ENCODE measurements around the gene KCNQ5. TPM values are rescaled to one million over a fixed set of nuclear protein-coding genes. Genes with fewer than 3 reads are reported as not detected.

KCNQ5 gene
- total RNA-seq, 6 experiments from 2014 or later: 16.3 to 35.5 (median 20.2) TPM

GRCh38 chr6:72869621-72870020 is 247.8 kb downstream of the KCNQ5 start:
- no peaks in the 10 kb centered on the region for H3K9me3 Mint-ChIP-seq
- DNase-seq: no peak
- TF ChIP-seq, protein P1, sequence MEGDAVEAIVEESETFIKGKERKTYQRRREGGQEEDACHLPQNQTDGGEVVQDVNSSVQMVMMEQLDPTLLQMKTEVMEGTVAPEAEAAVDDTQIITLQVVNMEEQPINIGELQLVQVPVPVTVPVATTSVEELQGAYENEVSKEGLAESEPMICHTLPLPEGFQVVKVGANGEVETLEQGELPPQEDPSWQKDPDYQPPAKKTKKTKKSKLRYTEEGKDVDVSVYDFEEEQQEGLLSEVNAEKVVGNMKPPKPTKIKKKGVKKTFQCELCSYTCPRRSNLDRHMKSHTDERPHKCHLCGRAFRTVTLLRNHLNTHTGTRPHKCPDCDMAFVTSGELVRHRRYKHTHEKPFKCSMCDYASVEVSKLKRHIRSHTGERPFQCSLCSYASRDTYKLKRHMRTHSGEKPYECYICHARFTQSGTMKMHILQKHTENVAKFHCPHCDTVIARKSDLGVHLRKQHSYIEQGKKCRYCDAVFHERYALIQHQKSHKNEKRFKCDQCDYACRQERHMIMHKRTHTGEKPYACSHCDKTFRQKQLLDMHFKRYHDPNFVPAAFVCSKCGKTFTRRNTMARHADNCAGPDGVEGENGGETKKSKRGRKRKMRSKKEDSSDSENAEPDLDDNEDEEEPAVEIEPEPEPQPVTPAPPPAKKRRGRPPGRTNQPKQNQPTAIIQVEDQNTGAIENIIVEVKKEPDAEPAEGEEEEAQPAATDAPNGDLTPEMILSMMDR (IDR thresholded peaks at IDR 0.05): no peak
- H3K27me3 Mint-ChIP-seq (ENCODE audit: insufficient read depth): no peaks in the 10 kb centered on the region; the same call in 1 of the 2 replicates
- H3K4me1 Mint-ChIP-seq (ENCODE audit: low read depth): peaks cover 71% of the 10 kb centered on the region
- no peak overlapping the region for H3K27ac Mint-ChIP-seq
- no peaks in the 10 kb centered on the region; the same call in 1 of the 2 replicates for H3K36me3 Mint-ChIP-seq (ENCODE audit: low read depth)
- H3K4me3 Mint-ChIP-seq: no peak overlapping the region

DNA sequence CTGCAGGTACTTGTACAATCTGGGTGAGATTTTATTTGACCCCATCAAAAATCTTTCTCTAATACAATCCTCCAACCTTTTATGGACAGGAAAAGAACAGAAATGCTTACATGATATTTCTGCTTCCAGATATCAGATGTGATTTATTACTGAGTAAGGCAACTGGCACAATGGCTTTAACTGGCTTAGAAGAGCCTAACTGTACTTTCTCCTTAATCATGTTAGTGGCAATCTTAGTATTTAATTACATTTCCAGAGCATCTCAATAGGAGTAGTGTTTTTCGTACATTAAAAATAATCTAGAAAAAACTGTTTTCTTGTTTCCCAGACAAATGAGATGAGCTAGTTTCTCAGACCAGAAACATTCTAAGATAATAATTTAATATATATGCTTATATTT is 251.6 kb downstream of the KCNQ5 start:
- DNase-seq: no peak
- Mint-ChIP-seq H3K4me3 (no peak overlapping the region), H3K36me3 (ENCODE audit: low read depth) (0 out of 2 replicates have a peak, but pooled peaks cover 3% of the 10 kb centered on the region), H3K9me3 (no peaks in the 10 kb centered on the region), H3K27me3 (ENCODE audit: insufficient read depth) (no peaks in the 10 kb centered on the region; the same call in 1 of the 2 replicates), H3K4me1 (ENCODE audit: low read depth) (peaks cover 52% of the 10 kb centered on the region), H3K27ac (no peak overlapping the region)
- TF ChIP-seq, protein P1 (IDR thresholded peaks at IDR 0.05): no peak

- Mint-ChIP-seq H3K27me3 (ENCODE audit: insufficient read depth) (no peaks in the 10 kb centered on the region), H3K27ac (no peak overlapping the region), H3K36me3 (ENCODE audit: low read depth) (peaks cover 14% of the 10 kb centered on the region), H3K4me3 (no peak overlapping the region), H3K9me3 (no peaks in the 10 kb centered on the region), H3K4me1 (ENCODE audit: low read depth) (peaks cover 51% of the 10 kb centered on the region)
- no peak for DNase-seq
- TF ChIP-seq, protein P1 (IDR thresholded peaks at IDR 0.05): no peak
Observed at GRCh38 chr6:72876256-72876655, 254.4 kb downstream of the KCNQ5 start.

- no peak for DNase-seq
- H3K36me3 Mint-ChIP-seq (ENCODE audit: low read depth): peaks cover 24% of the 10 kb centered on the region
- no peak overlapping the region for H3K4me3 Mint-ChIP-seq
- H3K9me3 Mint-ChIP-seq: peaks cover 16% of the 10 kb centered on the region
- TF ChIP-seq, protein P1 (IDR thresholded peaks at IDR 0.05): no peak
- peaks cover 31% of the 10 kb centered on the region for H3K4me1 Mint-ChIP-seq (ENCODE audit: low read depth)
- no peaks in the 10 kb centered on the region for H3K27me3 Mint-ChIP-seq (ENCODE audit: insufficient read depth)
- no peak overlapping the region for H3K27ac Mint-ChIP-seq
Observed at GRCh38 chr6:72886170-72886569, 264.3 kb downstream of the KCNQ5 start.

DNA sequence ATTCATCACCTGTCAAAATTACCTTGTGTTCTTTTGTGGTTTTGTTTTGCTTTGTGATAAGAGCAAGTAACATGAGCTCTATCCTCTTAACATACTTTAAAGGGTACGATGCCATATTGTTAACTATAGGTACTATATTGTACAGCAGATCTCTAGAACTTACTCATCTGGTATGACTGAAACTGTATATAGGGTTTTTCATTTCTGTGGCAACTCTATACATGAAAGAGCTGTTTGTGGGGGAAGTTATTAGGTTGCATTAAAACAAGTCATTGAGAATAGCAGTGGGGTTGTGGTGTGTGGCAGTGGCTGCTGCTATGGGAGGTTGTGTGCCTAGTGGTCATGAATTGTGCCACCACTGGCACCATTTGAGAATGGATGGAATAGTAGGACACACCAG is 268.4 kb downstream of the KCNQ5 start:
- H3K9me3 Mint-ChIP-seq: peaks cover 16% of the 10 kb centered on the region
- no peaks in the 10 kb centered on the region for H3K27me3 Mint-ChIP-seq (ENCODE audit: insufficient read depth)
- H3K4me3 Mint-ChIP-seq: no peak overlapping the region
- H3K27ac Mint-ChIP-seq: no peak overlapping the region
- no peak for DNase-seq
- H3K36me3 Mint-ChIP-seq (ENCODE audit: low read depth): peaks cover 19% of the 10 kb centered on the region
- peaks cover 25% of the 10 kb centered on the region for H3K4me1 Mint-ChIP-seq (ENCODE audit: low read depth)
- TF ChIP-seq, protein P1 (IDR thresholded peaks at IDR 0.05): no peak

- TF ChIP-seq, protein P1 (IDR thresholded peaks at IDR 0.05): no peak
- Mint-ChIP-seq H3K27me3 (ENCODE audit: insufficient read depth) (no peaks in the 10 kb centered on the region), H3K9me3 (peaks cover 13% of the 10 kb centered on the region), H3K4me1 (ENCODE audit: low read depth) (peaks cover 25% of the 10 kb centered on the region), H3K27ac (no peak overlapping the region), H3K36me3 (ENCODE audit: low read depth) (peaks cover 16% of the 10 kb centered on the region), H3K4me3 (no peak overlapping the region)
- DNase-seq: no peak
Observed at GRCh38 chr6:72890671-72891070, 268.8 kb downstream of the KCNQ5 start.

Data from HFFc6 (cell line).